Measurements from ENCODE around the gene PRKAG2.

PRKAG2 gene

DNA sequence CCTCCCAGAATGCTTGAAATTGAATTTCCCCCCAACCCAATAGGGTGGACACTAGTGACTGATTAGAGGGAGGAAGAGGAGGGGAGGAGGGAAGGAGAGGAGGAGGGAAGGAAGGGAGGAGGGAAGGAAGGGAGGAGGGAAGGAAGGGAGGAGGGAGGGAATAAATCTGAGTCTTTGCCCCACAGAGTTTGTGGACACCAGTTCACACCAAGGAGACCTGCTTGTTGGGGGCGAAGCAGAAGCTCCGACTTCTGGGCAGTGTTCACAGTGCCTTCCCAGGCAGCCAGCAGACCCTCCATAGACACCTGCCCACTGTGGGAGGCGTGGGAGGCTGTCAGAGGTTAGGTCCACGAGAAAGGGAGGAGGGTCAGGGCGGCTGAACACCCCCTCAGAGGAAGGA is 44.8 kb downstream of the PRKAG2 start:
- no peaks in the 10 kb centered on the region for H3K79me1 ChIP-seq (ENCODE audit: low read depth, low read length)
- H2BK12ac ChIP-seq (ENCODE audit: low read length), result no peak overlapping the region
- no peak for DNase-seq (ENCODE audit: low spot score)
- no peak overlapping the region for H2AFZ ChIP-seq (ENCODE audit: low read length)
- H4K8ac ChIP-seq (ENCODE audit: low read depth, low read length), result no peak overlapping the region
- H4K91ac ChIP-seq (ENCODE audit: low read depth, low read length, poor library complexity), result no peak overlapping the region
- H2BK5ac ChIP-seq (ENCODE audit: low read length), result no peak overlapping the region
- no peak overlapping the region for H2BK15ac ChIP-seq (ENCODE audit: low read length)
- no peak overlapping the region for H2BK120ac ChIP-seq (ENCODE audit: low read depth, low read length)
- H3K4ac ChIP-seq (ENCODE audit: low read length), result no peak overlapping the region
- H3K27me3 ChIP-seq (ENCODE audit: control insufficient read depth in 3 of 3, insufficient read depth in 3 of 3, low read depth in 1 of 3, low read length in 3 of 3), result peaks cover 0 to 15% (median 0%) of the 10 kb centered on the region in 3 experiments
- H3K4me3 ChIP-seq (ENCODE audit: low read length in 2 of 2), result no peak overlapping the region
- H3K14ac ChIP-seq (ENCODE audit: low read length), result no peak overlapping the region
- WGBS, 2 donors (ENCODE audit: extremely low coverage in 2 of 2, insufficient read length in 2 of 2, insufficient replicate concordance in 1 of 2), result no CpG with 5 or more reads among the region's 5 CpGs
- no peak overlapping the region for H2AK5ac ChIP-seq (ENCODE audit: low read depth, low read length)
- no peak overlapping the region for H3K27ac ChIP-seq (replicated peaks; ENCODE audit: low read length)
- no peak overlapping the region for H3K9ac ChIP-seq (ENCODE audit: low read depth, low read length, poor library complexity)
- peaks cover 0 to 2% of the 10 kb centered on the region in 2 donors for H3K9me3 ChIP-seq (replicated peaks in 1 of 2; ENCODE audit: control insufficient read depth in 2 of 2, insufficient read depth in 1 of 2, low read depth in 1 of 2, low read length in 2 of 2)
- H3K4me1 ChIP-seq (ENCODE audit: control insufficient read depth in 2 of 2, insufficient read depth in 1 of 2, low read depth in 1 of 2, low read length in 2 of 2), result peaks cover 0 to 5% of the 10 kb centered on the region in 2 donors
- peak overlapping the region; percentile 60 for H3K18ac ChIP-seq (ENCODE audit: low read length)
- peak overlapping the region; percentile 44 for H3K23ac ChIP-seq (ENCODE audit: low read depth, low read length, poor library complexity)
- no peaks in the 10 kb centered on the region for H3K36me3 ChIP-seq (replicated peaks in 1 of 2; ENCODE audit: control insufficient read depth in 2 of 2, insufficient read depth in 2 of 2, low read length in 2 of 2)
- no peak overlapping the region for H3K4me2 ChIP-seq (ENCODE audit: insufficient read depth, low read length, poor library complexity, severe bottlenecking)

DNA sequence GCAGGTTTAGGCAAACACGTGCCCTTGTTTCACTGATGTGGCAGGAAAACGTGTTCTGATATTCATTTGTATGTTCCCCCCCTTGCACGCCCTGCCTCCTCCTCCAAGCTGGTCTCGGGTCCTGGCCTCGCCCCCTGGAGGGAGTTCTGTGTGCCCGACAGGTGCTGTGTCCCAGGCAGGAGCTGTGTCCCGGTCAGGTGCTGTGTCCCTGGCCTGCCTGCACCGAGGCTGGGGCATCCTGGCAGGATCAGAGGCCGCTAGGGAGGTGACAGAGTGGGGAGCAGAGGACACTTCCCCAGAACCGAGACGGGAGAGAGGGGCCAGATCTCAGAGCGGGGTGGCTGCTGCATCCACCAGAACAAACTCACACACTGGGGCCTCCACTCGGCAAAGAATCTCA is 45.3 kb downstream of the PRKAG2 start:
- no peak overlapping the region for H3K4me2 ChIP-seq (ENCODE audit: insufficient read depth, low read length, poor library complexity, severe bottlenecking)
- H4K8ac ChIP-seq (ENCODE audit: low read depth, low read length), result no peak overlapping the region
- no peak for DNase-seq (ENCODE audit: low spot score)
- H3K4me3 ChIP-seq (ENCODE audit: low read length in 2 of 2), result peak overlapping the region in 1 of 2 donors; percentile 41
- H2BK12ac ChIP-seq (ENCODE audit: low read length), result peak overlapping the region; percentile 46
- H3K27me3 ChIP-seq (ENCODE audit: control insufficient read depth in 3 of 3, insufficient read depth in 3 of 3, low read depth in 1 of 3, low read length in 3 of 3), result peaks cover 0 to 15% (median 0%) of the 10 kb centered on the region in 3 experiments
- H3K4ac ChIP-seq (ENCODE audit: low read length), result no peak overlapping the region
- peak overlapping the region; percentile 63 for H3K14ac ChIP-seq (ENCODE audit: low read length)
- no peak overlapping the region for H3K27ac ChIP-seq (replicated peaks; ENCODE audit: low read length)
- H2AFZ ChIP-seq (ENCODE audit: low read length), result no peak overlapping the region
- H3K18ac ChIP-seq (ENCODE audit: low read length), result peak overlapping the region; percentile 70
- H3K36me3 ChIP-seq (replicated peaks in 1 of 2; ENCODE audit: control insufficient read depth in 2 of 2, insufficient read depth in 2 of 2, low read length in 2 of 2), result no peaks in the 10 kb centered on the region
- no peak overlapping the region for H4K91ac ChIP-seq (ENCODE audit: low read depth, low read length, poor library complexity)
- no peaks in the 10 kb centered on the region for H3K79me1 ChIP-seq (ENCODE audit: low read depth, low read length)
- no peak overlapping the region for H3K9ac ChIP-seq (ENCODE audit: low read depth, low read length, poor library complexity)
- no CpG with 5 or more reads among the region's 13 CpGs for WGBS, 2 donors (ENCODE audit: extremely low coverage in 2 of 2, insufficient read length in 2 of 2, insufficient replicate concordance in 1 of 2)
- H2AK5ac ChIP-seq (ENCODE audit: low read depth, low read length), result peak overlapping the region; percentile 22
- no peak overlapping the region for H2BK5ac ChIP-seq (ENCODE audit: low read length)
- H3K9me3 ChIP-seq (replicated peaks in 1 of 2; ENCODE audit: control insufficient read depth in 2 of 2, insufficient read depth in 1 of 2, low read depth in 1 of 2, low read length in 2 of 2), result peaks cover 0 to 2% of the 10 kb centered on the region in 2 donors
- H2BK120ac ChIP-seq (ENCODE audit: low read depth, low read length), result no peak overlapping the region
- H3K23ac ChIP-seq (ENCODE audit: low read depth, low read length, poor library complexity), result peak overlapping the region; percentile 44
- H3K4me1 ChIP-seq (ENCODE audit: control insufficient read depth in 2 of 2, insufficient read depth in 1 of 2, low read depth in 1 of 2, low read length in 2 of 2), result peaks cover 0 to 5% of the 10 kb centered on the region in 2 donors
- H2BK15ac ChIP-seq (ENCODE audit: low read length), result peak overlapping the region; percentile 30

DNA sequence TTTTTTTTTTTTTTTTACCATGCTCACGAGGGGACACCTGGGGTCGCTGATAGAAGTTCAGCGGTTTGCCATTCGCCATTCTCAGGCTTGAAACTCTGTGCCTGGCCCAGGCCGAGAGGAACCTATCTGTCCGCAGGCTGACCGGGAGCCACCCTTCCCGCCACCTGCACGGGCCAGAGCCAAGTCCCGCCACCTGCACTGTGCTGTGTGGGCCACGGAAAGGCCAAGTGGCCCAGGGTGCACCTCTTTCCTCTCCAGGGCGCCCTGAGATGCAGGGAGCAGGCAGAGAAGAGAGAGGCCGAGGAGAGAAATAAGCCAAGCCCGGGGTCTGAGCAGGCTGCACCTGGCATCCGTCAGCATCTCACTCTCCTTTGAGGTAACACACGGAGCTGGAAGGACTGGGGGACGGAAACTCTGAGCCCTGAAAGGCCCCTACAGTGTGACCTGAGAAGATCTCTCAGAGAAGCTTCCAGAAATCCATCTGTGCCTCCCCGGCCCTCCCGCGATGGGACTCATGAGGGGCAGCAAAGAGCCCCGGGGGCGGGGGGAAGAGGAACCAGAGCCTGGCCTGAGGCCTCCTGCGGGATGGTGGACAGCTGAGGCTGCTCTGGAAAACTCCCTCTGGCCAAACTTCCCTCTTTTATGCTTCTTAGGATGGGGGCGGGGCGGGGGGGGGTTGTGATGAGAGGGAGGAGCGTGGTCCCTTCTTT is 46.6 kb downstream of the PRKAG2 start:
- peaks cover 0 to 3% of the 10 kb centered on the region in 2 donors for H3K4me1 ChIP-seq (ENCODE audit: control insufficient read depth in 2 of 2, insufficient read depth in 1 of 2, low read depth in 1 of 2, low read length in 2 of 2)
- DNase-seq (ENCODE audit: low spot score), result no peak
- H3K27me3 ChIP-seq (ENCODE audit: control insufficient read depth in 3 of 3, insufficient read depth in 3 of 3, low read depth in 1 of 3, low read length in 3 of 3), result peaks cover 0 to 14% (median 0%) of the 10 kb centered on the region in 3 experiments
- H3K27ac ChIP-seq (replicated peaks; ENCODE audit: low read length), result no peak overlapping the region
- no peaks in the 10 kb centered on the region for H3K79me1 ChIP-seq (ENCODE audit: low read depth, low read length)
- H4K91ac ChIP-seq (ENCODE audit: low read depth, low read length, poor library complexity), result no peak overlapping the region
- H3K9me3 ChIP-seq (replicated peaks in 1 of 2; ENCODE audit: control insufficient read depth in 2 of 2, insufficient read depth in 1 of 2, low read depth in 1 of 2, low read length in 2 of 2), result peaks cover 0 to 2% of the 10 kb centered on the region in 2 donors
- WGBS, 2 donors (ENCODE audit: extremely low coverage in 2 of 2, insufficient read length in 2 of 2, insufficient replicate concordance in 1 of 2), result no CpG with 5 or more reads among the region's 26 CpGs
- H3K23ac ChIP-seq (ENCODE audit: low read depth, low read length, poor library complexity), result peak overlapping the region; percentile 80
- H3K4me2 ChIP-seq (ENCODE audit: insufficient read depth, low read length, poor library complexity, severe bottlenecking), result no peak overlapping the region
- H3K36me3 ChIP-seq (replicated peaks in 1 of 2; ENCODE audit: control insufficient read depth in 2 of 2, insufficient read depth in 2 of 2, low read length in 2 of 2), result no peaks in the 10 kb centered on the region
- H3K4me3 ChIP-seq (ENCODE audit: low read length in 2 of 2), result no peak overlapping the region
- H2AK5ac ChIP-seq (ENCODE audit: low read depth, low read length), result peak overlapping the region; percentile 84
- peak overlapping the region; percentile 23 for H3K4ac ChIP-seq (ENCODE audit: low read length)
- H2BK120ac ChIP-seq (ENCODE audit: low read depth, low read length), result no peak overlapping the region
- H2BK15ac ChIP-seq (ENCODE audit: low read length), result peak overlapping the region; percentile 67
- no peak overlapping the region for H4K8ac ChIP-seq (ENCODE audit: low read depth, low read length)
- H2BK12ac ChIP-seq (ENCODE audit: low read length), result no peak overlapping the region
- H2BK5ac ChIP-seq (ENCODE audit: low read length), result no peak overlapping the region
- no peak overlapping the region for H2AFZ ChIP-seq (ENCODE audit: low read length)
- peak overlapping the region; percentile 97 for H3K14ac ChIP-seq (ENCODE audit: low read length)
- H3K18ac ChIP-seq (ENCODE audit: low read length), result peak overlapping the region; percentile 83
- no peak overlapping the region for H3K9ac ChIP-seq (ENCODE audit: low read depth, low read length, poor library complexity)

DNA sequence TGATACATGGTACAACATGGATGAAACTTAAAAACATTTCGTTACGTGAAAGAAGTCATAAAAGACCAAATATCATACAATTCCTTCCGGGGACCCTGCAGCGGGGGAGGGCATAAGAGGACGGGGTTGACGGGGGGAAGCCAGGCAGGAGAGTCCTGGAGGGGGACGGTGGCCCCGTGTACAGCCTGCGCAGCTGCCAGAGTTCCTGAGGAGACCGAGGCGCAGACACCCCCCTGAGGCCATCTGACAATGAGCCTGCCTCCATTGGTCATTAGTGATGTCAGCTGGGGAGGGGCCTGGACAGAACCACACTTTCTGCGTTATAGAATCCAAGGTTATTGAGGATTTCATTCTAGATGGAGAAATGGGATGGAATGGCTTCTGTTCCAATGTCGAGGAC is 47.2 kb downstream of the PRKAG2 start:
- no peak overlapping the region for H2BK120ac ChIP-seq (ENCODE audit: low read depth, low read length)
- H2BK5ac ChIP-seq (ENCODE audit: low read length), result no peak overlapping the region
- H3K4me1 ChIP-seq (ENCODE audit: control insufficient read depth in 2 of 2, insufficient read depth in 1 of 2, low read depth in 1 of 2, low read length in 2 of 2), result peaks cover 0 to 3% of the 10 kb centered on the region in 2 donors
- no peak overlapping the region for H3K4ac ChIP-seq (ENCODE audit: low read length)
- H2AFZ ChIP-seq (ENCODE audit: low read length), result no peak overlapping the region
- H3K18ac ChIP-seq (ENCODE audit: low read length), result no peak overlapping the region
- no peak overlapping the region for H3K4me3 ChIP-seq (ENCODE audit: low read length in 2 of 2)
- no peak overlapping the region for H3K14ac ChIP-seq (ENCODE audit: low read length)
- no CpG with 5 or more reads among the region's 13 CpGs for WGBS, 2 donors (ENCODE audit: extremely low coverage in 2 of 2, insufficient read length in 2 of 2, insufficient replicate concordance in 1 of 2)
- peak overlapping the region; percentile 56 for H2AK5ac ChIP-seq (ENCODE audit: low read depth, low read length)
- H3K23ac ChIP-seq (ENCODE audit: low read depth, low read length, poor library complexity), result peak overlapping the region; percentile 80
- H4K91ac ChIP-seq (ENCODE audit: low read depth, low read length, poor library complexity), result no peak overlapping the region
- no peaks in the 10 kb centered on the region for H3K79me1 ChIP-seq (ENCODE audit: low read depth, low read length)
- H3K9ac ChIP-seq (ENCODE audit: low read depth, low read length, poor library complexity), result no peak overlapping the region
- H3K27ac ChIP-seq (replicated peaks; ENCODE audit: low read length), result no peak overlapping the region
- H4K8ac ChIP-seq (ENCODE audit: low read depth, low read length), result no peak overlapping the region
- H2BK12ac ChIP-seq (ENCODE audit: low read length), result no peak overlapping the region
- no peak for DNase-seq (ENCODE audit: low spot score)
- no peaks in the 10 kb centered on the region for H3K36me3 ChIP-seq (replicated peaks in 1 of 2; ENCODE audit: control insufficient read depth in 2 of 2, insufficient read depth in 2 of 2, low read length in 2 of 2)
- peaks cover 0 to 13% (median 0%) of the 10 kb centered on the region in 3 experiments for H3K27me3 ChIP-seq (ENCODE audit: control insufficient read depth in 3 of 3, insufficient read depth in 3 of 3, low read depth in 1 of 3, low read length in 3 of 3)
- no peak overlapping the region for H2BK15ac ChIP-seq (ENCODE audit: low read length)
- H3K9me3 ChIP-seq (replicated peaks in 1 of 2; ENCODE audit: control insufficient read depth in 2 of 2, insufficient read depth in 1 of 2, low read depth in 1 of 2, low read length in 2 of 2), result peaks cover 0 to 2% of the 10 kb centered on the region in 2 donors
- no peak overlapping the region for H3K4me2 ChIP-seq (ENCODE audit: insufficient read depth, low read length, poor library complexity, severe bottlenecking)
